NB4 (cell line): ENCODE results near the gene PITPNB.
A peak's percentile ranks its signal among the peaks of the same experiment; 100 is the strongest.

Experiments used
- DNase-seq: peaks from one replicate; pipeline ENCODE4 v3.0.0; 2010; ENCODE audit warnings: low read depth
- H3K4me3 ChIP-seq: one replicate; pipeline ENCODE4 v1.5.1; 2011; ENCODE audit warnings: mild to moderate bottlenecking, low read depth, low read length, moderate library complexity
- MAX ChIP-seq: IDR thresholded peaks from 2 replicates; pipeline ENCODE4 v1.6.1; 2011; ENCODE audit warnings: low read depth, low read length
- MYC ChIP-seq: IDR thresholded peaks from 2 replicates; pipeline ENCODE4 v1.6.1; 2011; ENCODE audit warnings: low read depth, low read length
- POLR2A ChIP-seq: IDR thresholded peaks from 2 replicates; pipeline ENCODE4 v1.6.1; 2011; ENCODE audit warnings: mild to moderate bottlenecking; ENCODE audit not compliant: insufficient read length; ENCODE audit errors: extremely low read depth
- TF ChIP-seq, protein P1 (sequence below): IDR thresholded peaks from one replicate; pipeline ENCODE4 v1.5.1; 2012; ENCODE audit warnings: low read depth, low read length

PITPNB gene

DNA sequence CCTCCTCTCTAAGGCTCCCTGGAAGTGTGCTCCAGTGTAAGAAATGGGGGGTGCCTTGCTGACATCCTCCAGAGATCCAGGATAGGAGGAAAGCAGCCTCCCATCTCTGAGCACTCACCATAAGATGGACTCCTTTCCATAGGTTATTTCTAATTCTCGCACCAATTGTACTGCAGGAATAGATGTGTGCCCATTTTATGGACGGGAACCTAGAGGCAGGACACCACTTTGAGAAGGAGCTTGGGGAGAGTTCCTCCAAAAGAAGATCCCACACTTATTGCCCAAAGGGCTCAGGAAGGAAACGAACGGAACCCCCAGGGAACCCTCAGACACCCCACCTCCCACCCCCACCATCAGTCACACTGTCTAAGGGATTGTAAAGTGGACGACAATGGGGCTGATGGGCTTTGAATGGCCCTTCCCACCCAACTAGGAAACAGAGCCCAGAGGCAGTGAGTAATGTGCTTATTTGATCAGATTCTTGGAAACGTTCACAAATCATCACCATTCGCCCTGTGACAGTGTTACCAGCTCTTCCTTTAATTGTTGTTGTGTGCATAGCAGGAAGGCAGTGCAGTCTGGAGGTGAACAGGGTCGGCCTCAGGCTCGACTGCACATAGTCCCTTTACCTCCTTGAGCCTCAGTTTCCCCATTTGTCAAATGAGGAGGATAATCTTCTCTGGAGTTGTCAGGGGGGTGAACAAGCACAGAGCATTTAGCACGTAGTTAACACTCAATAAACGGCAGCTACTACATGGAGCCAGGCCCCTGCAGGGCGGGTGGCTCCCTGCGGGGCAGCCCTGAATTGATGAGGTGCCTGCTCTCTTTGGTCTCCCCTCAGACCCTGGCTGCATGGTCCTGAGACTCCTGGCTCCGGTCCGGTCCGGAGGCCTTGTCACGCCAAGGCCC, 109.1 kb downstream of the PITPNB start:
- TF ChIP-seq, protein P1, sequence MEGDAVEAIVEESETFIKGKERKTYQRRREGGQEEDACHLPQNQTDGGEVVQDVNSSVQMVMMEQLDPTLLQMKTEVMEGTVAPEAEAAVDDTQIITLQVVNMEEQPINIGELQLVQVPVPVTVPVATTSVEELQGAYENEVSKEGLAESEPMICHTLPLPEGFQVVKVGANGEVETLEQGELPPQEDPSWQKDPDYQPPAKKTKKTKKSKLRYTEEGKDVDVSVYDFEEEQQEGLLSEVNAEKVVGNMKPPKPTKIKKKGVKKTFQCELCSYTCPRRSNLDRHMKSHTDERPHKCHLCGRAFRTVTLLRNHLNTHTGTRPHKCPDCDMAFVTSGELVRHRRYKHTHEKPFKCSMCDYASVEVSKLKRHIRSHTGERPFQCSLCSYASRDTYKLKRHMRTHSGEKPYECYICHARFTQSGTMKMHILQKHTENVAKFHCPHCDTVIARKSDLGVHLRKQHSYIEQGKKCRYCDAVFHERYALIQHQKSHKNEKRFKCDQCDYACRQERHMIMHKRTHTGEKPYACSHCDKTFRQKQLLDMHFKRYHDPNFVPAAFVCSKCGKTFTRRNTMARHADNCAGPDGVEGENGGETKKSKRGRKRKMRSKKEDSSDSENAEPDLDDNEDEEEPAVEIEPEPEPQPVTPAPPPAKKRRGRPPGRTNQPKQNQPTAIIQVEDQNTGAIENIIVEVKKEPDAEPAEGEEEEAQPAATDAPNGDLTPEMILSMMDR = no peak
- TF ChIP-seq MAX (no peak), MYC (no peak), POLR2A (no peak)
- DNase-seq = no peak
- H3K4me3 ChIP-seq = no peak overlapping the region

DNA sequence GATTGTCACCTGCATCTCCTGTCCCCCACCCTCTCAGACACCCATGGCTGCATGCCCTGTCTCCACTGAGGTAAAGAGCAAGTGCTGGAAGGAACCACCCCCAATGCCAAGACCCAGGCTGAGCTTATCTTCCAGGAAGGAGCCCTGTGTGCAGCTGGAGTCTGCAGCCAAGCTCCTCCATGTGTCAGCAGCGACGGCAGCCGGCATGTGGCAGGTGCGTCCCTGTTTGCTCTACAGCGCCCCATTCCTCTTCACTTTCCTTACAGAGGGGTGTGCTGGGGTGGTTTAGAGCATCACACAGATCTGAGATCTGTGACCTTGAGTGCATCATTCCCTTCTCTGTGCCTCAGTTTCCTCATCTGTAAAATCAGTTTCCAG, 109.8 kb downstream of the PITPNB start:
- no peak for DNase-seq
- TF ChIP-seq MAX (no peak), POLR2A (no peak), MYC (no peak)
- TF ChIP-seq, protein P1 = no peak
- no peak overlapping the region for H3K4me3 ChIP-seq

DNA sequence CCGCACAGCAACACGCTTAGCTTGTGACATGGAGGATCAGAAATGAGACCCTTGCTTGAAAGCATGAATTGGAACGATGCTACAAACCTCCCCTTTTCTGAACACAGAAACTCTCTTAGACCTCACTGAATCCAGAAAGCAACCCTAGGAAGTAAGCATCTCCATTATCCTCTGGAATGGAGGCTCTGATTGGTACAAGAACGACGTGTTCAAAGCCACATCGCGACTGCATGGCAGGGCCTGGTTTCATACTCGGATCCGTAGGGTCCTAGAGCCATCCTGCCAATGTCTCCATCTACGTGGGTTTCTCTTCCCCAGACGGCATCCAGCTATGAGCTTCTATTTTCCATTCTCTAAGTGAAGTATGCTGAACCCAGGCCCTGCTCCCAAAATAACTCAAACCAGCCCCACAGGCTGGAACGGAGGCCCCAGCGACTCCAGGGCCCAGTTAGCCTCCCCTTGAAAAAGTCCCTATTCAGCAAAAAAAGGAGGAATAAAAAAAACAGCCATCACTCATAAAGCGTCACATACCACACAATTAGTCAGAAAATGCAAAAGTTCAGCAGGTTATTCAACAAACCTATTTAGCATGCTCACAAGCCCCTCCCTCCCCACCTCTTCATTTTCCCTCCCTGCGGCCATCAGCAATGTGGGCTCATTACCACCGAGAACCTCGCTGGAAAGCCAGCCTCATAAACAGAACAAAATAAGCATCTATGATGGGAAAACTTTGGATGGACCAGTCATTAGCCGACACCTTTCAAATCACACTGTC, 110.4 kb downstream of the PITPNB start:
- H3K4me3 ChIP-seq = no peak overlapping the region
- no peak for DNase-seq
- TF ChIP-seq POLR2A = no peak

- no peak for DNase-seq
- no peak overlapping the region for H3K4me3 ChIP-seq
- TF ChIP-seq POLR2A (no peak), MYC (no peak), MAX (no peak)
Observed at GRCh38 chr22:27805841-27806240, 113.2 kb downstream of the PITPNB start.

DNA sequence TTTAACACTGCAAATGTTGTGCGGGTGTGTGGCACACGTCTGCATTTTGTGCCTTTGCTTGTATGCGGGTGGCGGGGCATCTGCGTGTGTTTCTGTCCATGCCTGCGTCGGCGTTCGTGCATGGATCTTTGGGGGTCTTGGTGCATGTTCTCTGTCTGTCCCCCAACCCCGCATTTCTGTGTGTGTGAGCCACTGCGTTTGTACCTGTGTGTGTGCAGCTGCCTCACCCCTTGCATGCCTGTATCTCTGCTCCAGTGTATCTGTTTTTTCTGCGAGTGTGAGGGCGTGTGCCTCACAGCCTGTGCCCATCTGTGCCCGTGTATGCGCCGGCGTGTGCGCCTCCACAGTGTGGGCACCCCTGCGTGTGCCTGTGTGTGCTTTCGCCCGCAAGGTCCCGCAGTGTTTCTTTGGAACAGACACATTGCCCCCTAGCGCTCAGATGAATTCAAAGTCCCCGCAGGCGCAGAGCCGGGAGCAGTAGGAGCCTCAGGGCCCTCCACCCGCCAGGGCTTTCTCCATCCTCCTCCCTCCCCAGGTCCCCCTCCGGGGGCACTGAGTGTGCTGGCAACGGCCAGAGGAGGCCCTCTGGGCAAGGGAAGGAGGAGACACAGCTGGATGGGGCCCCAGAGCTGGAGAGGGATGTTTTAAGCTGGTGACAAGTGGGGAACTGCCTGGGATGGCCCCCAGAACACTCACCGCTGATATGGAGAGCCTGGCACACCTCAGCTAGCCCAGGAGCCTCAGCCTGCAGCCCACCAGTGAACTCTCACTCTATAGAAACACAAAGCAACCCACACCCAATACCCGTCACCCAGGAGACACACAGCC, 114.4 kb downstream of the PITPNB start:
- TF ChIP-seq, protein P1 = peak; percentile 62
- no peak for TF ChIP-seq POLR2A
- TF ChIP-seq MAX = no peak
- TF ChIP-seq MYC = no peak
- peak; percentile 62 for DNase-seq

DNA sequence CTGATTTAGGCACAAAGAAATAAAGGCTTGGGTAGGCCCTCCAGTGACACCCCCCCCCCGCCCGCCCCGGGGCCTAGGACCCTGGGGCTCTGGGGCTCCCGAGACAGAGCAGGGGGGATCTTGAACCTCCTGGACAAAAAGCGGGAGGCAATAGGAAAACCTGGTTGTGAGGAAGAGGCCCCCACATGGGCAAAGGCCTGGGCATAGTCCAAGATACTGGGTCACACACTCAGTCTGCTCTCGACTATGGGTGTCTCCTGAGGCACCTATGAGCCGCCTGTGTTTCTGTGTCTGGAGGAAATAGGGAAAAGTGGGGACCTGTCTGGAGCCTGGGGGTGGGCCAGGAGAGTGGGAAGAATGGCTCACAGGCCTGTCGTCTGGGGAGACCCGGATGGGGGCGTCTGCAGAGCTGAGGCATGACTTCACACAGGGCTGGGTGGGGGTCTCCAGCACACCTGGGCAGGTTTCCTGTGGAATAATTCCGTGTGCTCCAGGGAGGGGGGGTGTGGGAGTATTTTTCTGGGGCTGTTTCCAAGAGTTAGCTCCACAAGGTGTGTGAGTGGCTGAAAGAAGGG, 115.1 kb downstream of the PITPNB start:
- TF ChIP-seq MYC = no peak
- TF ChIP-seq POLR2A = no peak
- H3K4me3 ChIP-seq = no peak overlapping the region
- no peak for DNase-seq

More for the DNA sequence above, 114.4 kb downstream of the PITPNB start:
- no peak overlapping the region for H3K4me3 ChIP-seq
